WI38 (cell line): Measurements from ENCODE around the gene TMEM101.

Experiments
- H3K4me3 ChIP-seq: 2 replicates; pipeline ENCODE4 v1.5.1; 2011; ENCODE audit warnings: low read depth, mild to moderate bottlenecking, control low read depth, low read length
- CTCF ChIP-seq: IDR thresholded peaks from 2 replicates; pipeline ENCODE4 v1.5.1; 2012; ENCODE audit warnings: low read depth, mild to moderate bottlenecking, control low read depth, low read length

The TMEM101 gene

GRCh38 chr17:44014437-44015172 lies at the start of gene TMEM101:
TMEM101 (minus strand) TSS chr17:44014963; CDS start chr17:44014952, 11 bp downstream.
- peak within 1 kb of the TSS; percentile 98 for H3K4me3 ChIP-seq
- no peak for TF ChIP-seq CTCF

GRCh38 chr17:44063704-44064639 lies 49.2 kb upstream of the TMEM101 start:
- H3K4me3 ChIP-seq, result no peak overlapping the region
- TF ChIP-seq CTCF, result no peak

GRCh38 chr17:44062871-44063270 lies 48.1 kb upstream of the TMEM101 start:
- H3K4me3 ChIP-seq, result no peak overlapping the region
- no peak for TF ChIP-seq CTCF

GRCh38 chr17:44061446-44061845 lies 46.7 kb upstream of the TMEM101 start:
- no peak for TF ChIP-seq CTCF
- H3K4me3 ChIP-seq, result no peak overlapping the region

DNA sequence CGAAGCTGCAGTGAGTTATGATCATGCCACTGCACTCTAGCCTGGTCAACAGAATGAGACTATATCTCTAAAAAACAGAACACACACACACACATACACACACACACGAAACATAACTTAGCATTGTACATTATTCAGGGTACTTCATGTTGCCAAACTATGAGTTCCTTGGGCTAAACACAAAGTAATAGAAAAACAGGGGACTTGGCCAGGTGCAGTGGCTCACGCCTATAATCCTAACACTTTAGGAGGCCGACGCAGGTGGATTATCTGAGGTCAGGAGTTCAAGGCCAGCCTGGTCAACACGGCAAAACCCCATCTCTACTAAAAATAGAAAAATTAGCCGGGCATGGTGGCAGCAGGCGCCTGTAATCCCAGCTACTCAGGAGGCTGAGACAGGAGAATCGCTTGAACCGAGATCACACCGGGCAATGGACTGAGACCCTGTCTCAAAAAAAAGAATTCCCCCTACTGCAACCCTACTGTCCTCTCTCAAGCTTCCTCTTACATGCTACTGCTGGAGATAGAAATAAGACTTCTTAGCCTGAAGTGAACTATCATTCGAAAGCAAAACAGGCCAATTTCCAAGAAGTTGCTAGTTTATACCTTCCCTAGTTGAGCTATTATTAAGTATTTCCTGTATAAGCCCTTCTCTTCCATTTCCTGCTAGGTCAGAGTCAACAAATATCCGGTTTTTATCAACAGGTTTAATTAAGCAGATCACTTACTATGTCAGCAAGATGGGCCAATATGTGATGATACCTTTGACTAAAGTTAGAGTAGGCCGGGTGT lies 44.5 kb upstream of the TMEM101 start:
- no peak overlapping the region for H3K4me3 ChIP-seq
- no peak for TF ChIP-seq CTCF

- H3K4me3 ChIP-seq, result no peak overlapping the region
- TF ChIP-seq CTCF, result no peak
Observed at GRCh38 chr17:44053125-44053872, 38.5 kb upstream of the TMEM101 start.
